H1 (cell line): ENCODE results near the gene MAPK4. TPM values are rescaled to one million over a fixed set of nuclear protein-coding genes. Genes with fewer than 3 reads are reported as not detected.

ENCODE experiments used
- ASH2L ChIP-seq: fragments of 200-600, 300-600 bp; sonication (generic); IDR thresholded peaks from one replicate; pipeline ENCODE4 v1.7.1; 2017; ENCODE audit warnings: low read length
- BCL11A ChIP-seq, 2 experiments: IDR thresholded peaks; one replicate each; pipeline ENCODE4 v1.6.1; 2011; ENCODE audit warnings: low read depth in 2 of 2, low read length in 2 of 2, mild to moderate bottlenecking in 2 of 2
- CEBPB ChIP-seq: IDR thresholded peaks from 2 replicates; pipeline ENCODE4 v1.6.1; 2012; ENCODE audit warnings: low read depth, low read length
- NANOG ChIP-seq: IDR thresholded peaks from 2 replicates; pipeline ENCODE4 v1.6.1; 2011; ENCODE audit warnings: low read length, low read depth, mild to moderate bottlenecking, inconsistent platforms; ENCODE audit not compliant: insufficient read depth, poor library complexity, severe bottlenecking
- YY1 ChIP-seq: IDR thresholded peaks from 2 replicates; pipeline ENCODE4 v1.6.1; 2011; ENCODE audit warnings: low read depth, mild to moderate bottlenecking, low read length
- polyA plus RNA-seq, 7 experiments: library from polyadenylated mRNA; depleted of rRNA in 3 of 7; stranded (reverse) in 5 of 7; unstranded in 2 of 7; fragments of >200 nt in 5 of 7; fragments of 200-250 nt in 2 of 7; gene quantifications; 1 replicate in 5 of 7; 2 replicates in 1 of 7; 4 replicates in 1 of 7; pipeline versions ENCODE4 v1.2.1 to v1.2.3, GENCODE V29; 2011 to 2013; ENCODE audit warnings: missing spikeins in 2 of 7, mixed read lengths in 2 of 7
- total RNA-seq: library from RNA; stranded (reverse); fragmentation: NEBNext Ultra II Directional; extraction: Animal tissue kit (Norgen Biotek cat#: 25700); gene quantifications from 2 replicates; pipeline ENCODE4 v1.2.1, GENCODE V29; 2021

Gene MAPK4
- total and polyA plus RNA-seq, 2 of the 8 experiments (the other 6 are each of a cell fraction or from before 2014, with no cell fraction given), result 3.2 to 3.7 TPM

- no peak for TF ChIP-seq ASH2L
- no peak for TF ChIP-seq YY1
- no peak for TF ChIP-seq BCL11A (IDR thresholded peaks at IDR 0.05; ENCODE audit: low read depth in 2 of 2, low read length in 2 of 2)
- no peak for TF ChIP-seq CEBPB
- no peak for TF ChIP-seq NANOG
These were observed 35.1 kb downstream of the MAPK4 start (continued) for GRCh38 chr18:50594942-50595341.
